ENCODE results near the gene KCNQ4. TPM values are rescaled to one million over a fixed set of nuclear protein-coding genes. Genes with fewer than 3 reads are reported as not detected.

The KCNQ4 gene
- polyA plus RNA-seq, 3 donors = 0.13 TPM; not detected in 2

- Histone ChIP-seq H2AFZ (ENCODE audit: insufficient read depth, low read depth, low read length, poor library complexity, severe bottlenecking) (no peak overlapping the region), H4K20me1 (ENCODE audit: insufficient read depth, low read length) (peaks cover 46% of the 10 kb centered on the region), H3K27ac (ENCODE audit: low read depth in 1 of 2, low read length in 2 of 2) (no peak overlapping the region), H3K36me3 (replicated peaks in 1 of 2; ENCODE audit: control insufficient read depth in 1 of 2, insufficient read depth in 2 of 2, low read length in 2 of 2) (peaks cover 92 to 100% of the 10 kb centered on the region in 2 donors), H3K4me2 (replicated peaks; ENCODE audit: extremely low read depth, low read length, poor library complexity, severe bottlenecking) (no peak overlapping the region), H3K27me3 (ENCODE audit: control insufficient read depth in 2 of 2, insufficient read depth in 2 of 2, low read length in 2 of 2) (no peaks in the 10 kb centered on the region), H3K9me3 (replicated peaks in 1 of 2; ENCODE audit: control insufficient read depth in 1 of 2, insufficient read depth in 1 of 2, low read length in 2 of 2) (no peaks in the 10 kb centered on the region), H3K4me3 (replicated peaks in 1 of 3; ENCODE audit: low read depth in 2 of 3, low read length in 3 of 3) (no peak overlapping the region), H3K4me1 (ENCODE audit: control insufficient read depth in 1 of 2, insufficient read depth in 2 of 2, low read length in 2 of 2) (no peaks in the 10 kb centered on the region), H3K9ac (ENCODE audit: insufficient read depth, low read length, poor library complexity, severe bottlenecking) (no peak overlapping the region), H3K79me2 (ENCODE audit: insufficient read depth, low read length) (no peaks in the 10 kb centered on the region)
- H3K4me1 Mint-ChIP-seq = no peaks in the 10 kb centered on the region
- no peaks in the 10 kb centered on the region for H3K9me3 Mint-ChIP-seq
- DNase-seq = no peak
- peaks cover 0 to 2% (median 0%) of the 10 kb centered on the region in 3 donors for H3K27me3 Mint-ChIP-seq (ENCODE audit: low read depth in 3 of 3)
- intact Hi-C loops (cut with micrococcal nuclease) = no loop called here
- WGBS (ENCODE audit: insufficient coverage) = 100% methylated on average over 2 of the region's 8 CpGs
- peaks cover 90 to 93% of the 10 kb centered on the region in 2 donors for H3K36me3 Mint-ChIP-seq
- H3K4me3 Mint-ChIP-seq = no peak overlapping the region
- H3K27ac Mint-ChIP-seq = no peak overlapping the region
- TF ChIP-seq CTCF (IDR thresholded peaks at IDR 0.05) = no peak
Observed at GRCh38 chr1:40753142-40753882, 30.3 kb upstream of the KCNQ4 start.

- peaks cover 40% of the 10 kb centered on the region for H4K20me1 ChIP-seq (ENCODE audit: insufficient read depth, low read length)
- Mint-ChIP-seq H3K36me3 (peaks cover 90 to 93% of the 10 kb centered on the region in 2 donors), H3K4me1 (no peaks in the 10 kb centered on the region), H3K4me3 (no peak overlapping the region), H3K27ac (peak overlapping the region in 1 of 7 donors; percentile 32), H3K9me3 (no peaks in the 10 kb centered on the region), H3K27me3 (ENCODE audit: low read depth in 3 of 3) (peaks cover 0 to 2% (median 0%) of the 10 kb centered on the region in 3 donors)
- H3K9me3 ChIP-seq (replicated peaks in 1 of 2; ENCODE audit: control insufficient read depth in 1 of 2, insufficient read depth in 1 of 2, low read length in 2 of 2) = no peaks in the 10 kb centered on the region
- WGBS (ENCODE audit: insufficient coverage) = 98% methylated on average over 6 of the region's 8 CpGs
- H3K27ac ChIP-seq (ENCODE audit: low read depth in 1 of 2, low read length in 2 of 2) = no peak overlapping the region
- no peak overlapping the region for H2AFZ ChIP-seq (ENCODE audit: insufficient read depth, low read depth, low read length, poor library complexity, severe bottlenecking)
- no peaks in the 10 kb centered on the region for H3K27me3 ChIP-seq (ENCODE audit: control insufficient read depth in 2 of 2, insufficient read depth in 2 of 2, low read length in 2 of 2)
- DNase-seq = no peak
- peaks cover 92 to 100% of the 10 kb centered on the region in 2 donors for H3K36me3 ChIP-seq (replicated peaks in 1 of 2; ENCODE audit: control insufficient read depth in 1 of 2, insufficient read depth in 2 of 2, low read length in 2 of 2)
- H3K79me2 ChIP-seq (ENCODE audit: insufficient read depth, low read length) = no peaks in the 10 kb centered on the region
- H3K9ac ChIP-seq (ENCODE audit: insufficient read depth, low read length, poor library complexity, severe bottlenecking) = no peak overlapping the region
- no peaks in the 10 kb centered on the region for H3K4me1 ChIP-seq (ENCODE audit: control insufficient read depth in 1 of 2, insufficient read depth in 2 of 2, low read length in 2 of 2)
- no peak for TF ChIP-seq CTCF (IDR thresholded peaks at IDR 0.05)
- H3K4me3 ChIP-seq (replicated peaks in 1 of 3; ENCODE audit: low read depth in 2 of 3, low read length in 3 of 3) = no peak overlapping the region
- intact Hi-C loops (cut with micrococcal nuclease) = no loop called here
- no peak overlapping the region for H3K4me2 ChIP-seq (replicated peaks; ENCODE audit: extremely low read depth, low read length, poor library complexity, severe bottlenecking)
Observed at GRCh38 chr1:40754201-40754600, 29.4 kb upstream of the KCNQ4 start.

Data from CD14-positive monocyte (primary cell).